HK-2 (cell line): ENCODE results near the gene TMEM170B.

ENCODE experiments used
- DNase-seq: peaks from one replicate; pipeline ENCODE4 v3.0.0-alpha.2; 2018; ENCODE audit not compliant: unreplicated experiment

TMEM170B gene

GRCh38 chr6:11616200-11616611 is 78.7 kb downstream of the TMEM170B start:
- peak; percentile 34 for DNase-seq

- no peak for DNase-seq
These were observed 81.0 kb downstream of the TMEM170B start for GRCh38 chr6:11618533-11618932.

- DNase-seq = peak; percentile 60
These were observed 83.6 kb downstream of the TMEM170B start for GRCh38 chr6:11621119-11621518.

GRCh38 chr6:11622156-11622555 is 84.6 kb downstream of the TMEM170B start:
- DNase-seq = no peak

GRCh38 chr6:11623272-11623671 is 85.7 kb downstream of the TMEM170B start:
- DNase-seq = no peak

- DNase-seq = no peak
These were observed 87.8 kb downstream of the TMEM170B start for GRCh38 chr6:11625302-11625701.

GRCh38 chr6:11626356-11626755 is 88.8 kb downstream of the TMEM170B start:
- no peak for DNase-seq

GRCh38 chr6:11628562-11628961 is 91.0 kb downstream of the TMEM170B start:
- DNase-seq = no peak

- DNase-seq = no peak
These were observed 93.5 kb downstream of the TMEM170B start for GRCh38 chr6:11631008-11631407.

GRCh38 chr6:11631539-11631938 is 94.0 kb downstream of the TMEM170B start:
- DNase-seq = no peak

GRCh38 chr6:11632231-11632630 is 94.7 kb downstream of the TMEM170B start:
- no peak for DNase-seq

GRCh38 chr6:11632795-11633511 is 95.4 kb downstream of the TMEM170B start:
- no peak for DNase-seq
